HEK293 (cell line): Measurements from ENCODE around the gene CYP2A13.

Source experiments
- CTCF ChIP-seq: fragments of 450-650 bp; formaldehyde crosslinking; IDR thresholded peaks from 2 replicates; pipeline ENCODE4 v1.5.1; 2016; ENCODE audit warnings: missing biosample characterization, missing genetic modification characterization
- SCRT2 ChIP-seq: fragments of 450-650 bp; formaldehyde crosslinking; IDR thresholded peaks from 2 replicates; pipeline ENCODE4 v1.5.1; 2016; ENCODE audit warnings: missing biosample characterization, missing genetic modification characterization
- ZEB2 ChIP-seq: fragments of 450-650 bp; formaldehyde crosslinking; IDR thresholded peaks from 2 replicates; pipeline ENCODE4 v1.5.1; 2016; ENCODE audit warnings: missing biosample characterization, missing genetic modification characterization
- ZNF114 ChIP-seq: fragments of 450-650 bp; formaldehyde crosslinking; IDR thresholded peaks from 2 replicates; pipeline ENCODE4 v1.5.0; 2017; ENCODE audit warnings: missing biosample characterization, missing genetic modification characterization
- ZNF311 ChIP-seq: fragments of 450-650 bp; formaldehyde crosslinking; IDR thresholded peaks from 2 replicates; pipeline ENCODE4 v1.5.1; 2017; ENCODE audit warnings: missing biosample characterization, missing genetic modification characterization, borderline replicate concordance
- ZNF335 ChIP-seq: fragments of 450-650 bp; formaldehyde crosslinking; conservative IDR thresholded peaks from 2 replicates; pipeline ENCODE4 v1.5.1; 2016; ENCODE audit warnings: missing biosample characterization, missing genetic modification characterization
- ZNF792 ChIP-seq: fragments of 450-650 bp; formaldehyde crosslinking; IDR thresholded peaks from 2 replicates; pipeline ENCODE4 v1.5.1; 2016; ENCODE audit warnings: missing biosample characterization, missing genetic modification characterization
- TF ChIP-seq, protein P1 (sequence below): fragments of 450-650 bp; formaldehyde crosslinking; IDR thresholded peaks from 2 replicates; pipeline ENCODE4 v1.5.1; 2016; ENCODE audit warnings: missing biosample characterization, missing genetic modification characterization

DNA sequence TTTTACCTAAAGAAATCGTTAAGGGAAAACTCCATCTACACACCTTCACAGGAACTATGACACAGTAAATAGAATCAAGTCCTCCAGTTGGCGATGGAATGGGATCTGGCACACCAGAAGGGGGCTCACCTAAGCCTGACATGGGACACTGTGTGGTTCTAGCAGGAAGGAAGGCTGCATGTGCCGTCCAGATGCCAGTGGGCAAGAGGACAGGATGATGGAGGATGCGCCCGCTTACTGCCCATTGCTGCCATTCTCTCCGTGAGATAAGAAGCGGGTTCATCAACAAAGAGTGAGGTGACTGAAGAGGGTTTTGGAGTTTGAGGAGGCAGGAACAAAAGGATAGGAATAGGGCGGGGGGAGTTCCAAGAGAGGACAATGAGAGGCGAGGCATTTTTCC, 23.0 kb downstream of the CYP2A13 start:
- TF ChIP-seq CTCF (tag by site-specific recombination) (no peak), ZNF792 (tag by site-specific recombination) (no peak), ZNF114 (no peak), SCRT2 (tag by site-specific recombination) (no peak), ZNF335 (tag by site-specific recombination) (no peak), ZNF311 (no peak), ZEB2 (no peak)
- TF ChIP-seq, protein P1, sequence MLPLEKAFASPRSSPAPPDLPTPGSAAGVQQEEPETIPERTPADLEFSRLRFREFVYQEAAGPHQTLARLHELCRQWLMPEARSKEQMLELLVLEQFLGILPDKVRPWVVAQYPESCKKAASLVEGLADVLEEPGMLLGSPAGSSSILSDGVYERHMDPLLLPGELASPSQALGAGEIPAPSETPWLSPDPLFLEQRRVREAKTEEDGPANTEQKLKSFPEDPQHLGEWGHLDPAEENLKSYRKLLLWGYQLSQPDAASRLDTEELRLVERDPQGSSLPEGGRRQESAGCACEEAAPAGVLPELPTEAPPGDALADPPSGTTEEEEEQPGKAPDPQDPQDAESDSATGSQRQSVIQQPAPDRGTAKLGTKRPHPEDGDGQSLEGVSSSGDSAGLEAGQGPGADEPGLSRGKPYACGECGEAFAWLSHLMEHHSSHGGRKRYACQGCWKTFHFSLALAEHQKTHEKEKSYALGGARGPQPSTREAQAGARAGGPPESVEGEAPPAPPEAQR (tag by site-specific recombination) = no peak
